IMR-90 (cell line): Measurements from ENCODE around the gene GTF3C1. TPM values are rescaled to one million over a fixed set of nuclear protein-coding genes. Genes with fewer than 3 reads are reported as not detected.

Experiments used
- ATAC-seq: fragments of 200-7000 bp; cut with Tn5 transposase; 2 replicates; pipeline ENCODE4 v1.9.1; 2020; ENCODE audit warnings: low read depth, mild to moderate bottlenecking, moderate library complexity
- BruUV-seq: library from RNA; stranded (reverse); fragments of 400-500 nt; replicated peaks from 2 replicates; lab custom pipeline; 2021; lab: Mats Ljungman, UMichigan
- CTCF ChIA-PET: fragments of 300-600 bp; formaldehyde crosslinking; extraction: SDS; loops from one replicate; lab custom pipeline; 2021; ENCODE audit warnings: antibody characterized with exemption; lab: Yijun Ruan, JAX
- POLR2A ChIA-PET: fragments of 300-600 bp; sonication (Branson Sonifier 250); formaldehyde crosslinking; loops from one replicate; lab custom pipeline; 2022; ENCODE audit warnings: antibody characterized with exemption; ENCODE audit not compliant: unreplicated experiment; lab: Charles Lee
- DNase-seq: peaks from one replicate; pipeline ENCODE4 v3.0.0; 2013
- H2AFZ ChIP-seq: replicated peaks from 2 replicates; pipeline ENCODE3; 2013; ENCODE audit warnings: low read length, mild to moderate bottlenecking; ENCODE audit not compliant: poor library complexity
- H2AK5ac ChIP-seq: 2 replicates; pipeline ENCODE4 v1.6.1; 2013; ENCODE audit warnings: low read depth, low read length, inconsistent platforms
- H2AK9ac ChIP-seq: replicated peaks from 2 replicates; pipeline ENCODE3; 2013; ENCODE audit warnings: mild to moderate bottlenecking, low read depth, low read length, moderate library complexity; ENCODE audit not compliant: poor library complexity
- H2BK120ac ChIP-seq: 2 replicates; pipeline ENCODE4 v1.6.1; 2013; ENCODE audit warnings: low read depth, low read length, inconsistent platforms
- H2BK15ac ChIP-seq: 3 replicates; pipeline ENCODE4 v1.6.1; 2013; ENCODE audit warnings: low read depth, low read length, inconsistent platforms
- H2BK20ac ChIP-seq: 2 replicates; pipeline ENCODE4 v1.6.1; 2013; ENCODE audit warnings: low read depth, mild to moderate bottlenecking, inconsistent platforms, low read length, moderate library complexity
- H2BK5ac ChIP-seq: 2 replicates; pipeline ENCODE4 v1.6.1; 2013; ENCODE audit warnings: mild to moderate bottlenecking, low read depth, low read length, inconsistent platforms; ENCODE audit not compliant: poor library complexity, severe bottlenecking
- H3K14ac ChIP-seq: replicated peaks from 2 replicates; pipeline ENCODE4 v1.6.1; 2013; ENCODE audit warnings: low read depth, low read length, inconsistent platforms
- H3K18ac ChIP-seq: 2 replicates; pipeline ENCODE4 v1.6.1; 2013; ENCODE audit warnings: low read depth, low read length, control low read depth
- H3K23ac ChIP-seq: 2 replicates; pipeline ENCODE4 v1.6.1; 2013; ENCODE audit warnings: low read depth, low read length, inconsistent platforms
- H3K27ac ChIP-seq: 2 replicates; pipeline ENCODE4 v1.5.1; 2013; ENCODE audit warnings: mild to moderate bottlenecking, control low read depth, low read length; ENCODE audit not compliant: insufficient read depth
- H3K27me3 ChIP-seq: 2 replicates; pipeline ENCODE4 v1.6.1; 2013; ENCODE audit warnings: low read length; ENCODE audit not compliant: control insufficient read depth, insufficient read depth
- H3K36me3 ChIP-seq: 2 replicates; pipeline ENCODE4 v1.6.1; 2013; ENCODE audit warnings: low read length, mixed read lengths; ENCODE audit not compliant: control insufficient read depth, insufficient read depth
- H3K4ac ChIP-seq: 2 replicates; pipeline ENCODE4 v1.6.1; 2013; ENCODE audit warnings: low read depth, low read length, inconsistent platforms
- H3K4me1 ChIP-seq: 2 replicates; pipeline ENCODE4 v1.6.1; 2013; ENCODE audit warnings: low read length, mixed read lengths; ENCODE audit not compliant: control insufficient read depth, insufficient read depth
- H3K4me2 ChIP-seq: 2 replicates; pipeline ENCODE4 v1.6.1; 2013; ENCODE audit warnings: low read depth, mild to moderate bottlenecking, control low read depth, low read length, moderate library complexity
- H3K4me3 ChIP-seq: 2 replicates; pipeline ENCODE4 v1.5.1; 2013; ENCODE audit warnings: low read depth, mild to moderate bottlenecking, control low read depth, low read length, moderate library complexity; ENCODE audit not compliant: insufficient read depth
- H3K56ac ChIP-seq: 2 replicates; pipeline ENCODE4 v1.6.1; 2013; ENCODE audit warnings: low read length, inconsistent platforms; ENCODE audit not compliant: insufficient read depth; ENCODE audit errors: extremely low read depth
- H3K79me1 ChIP-seq, 2 experiments: 2 replicates each; pipeline ENCODE4 v1.6.1; 2013; ENCODE audit warnings: low read length in 2 of 2, inconsistent platforms in 1 of 2, low read depth in 1 of 2
- H3K9ac ChIP-seq: 2 replicates; pipeline ENCODE4 v1.6.1; 2013; ENCODE audit warnings: low read depth, low read length, control low read depth
- H3K9me1 ChIP-seq: 2 replicates; pipeline ENCODE4 v1.6.1; 2013; ENCODE audit warnings: low read length, inconsistent platforms; ENCODE audit not compliant: insufficient read depth
- H3K9me3 ChIP-seq: 2 replicates; pipeline ENCODE4 v1.6.1; 2013; ENCODE audit warnings: low read length; ENCODE audit not compliant: control insufficient read depth, insufficient read depth
- H4K20me1 ChIP-seq: 2 replicates; pipeline ENCODE4 v1.6.1; 2013; ENCODE audit warnings: low read length, inconsistent platforms; ENCODE audit not compliant: insufficient read depth
- H4K5ac ChIP-seq: 2 replicates; pipeline ENCODE4 v1.6.1; 2013; ENCODE audit warnings: mild to moderate bottlenecking, low read depth, low read length, control low read depth
- H4K8ac ChIP-seq, 2 experiments: 2 replicates each; pipeline ENCODE4 v1.6.1; 2013; ENCODE audit warnings: low read depth in 2 of 2, low read length in 2 of 2, control low read depth in 1 of 2, inconsistent platforms in 1 of 2
- H4K91ac ChIP-seq: 2 replicates; pipeline ENCODE4 v1.6.1; 2013; ENCODE audit warnings: low read depth, low read length, inconsistent platforms; ENCODE audit not compliant: insufficient read depth
- BHLHE40 ChIP-seq: fragments of 150-350 bp; IDR thresholded peaks from 2 replicates; pipeline ENCODE4 v1.6.1; 2016; ENCODE audit warnings: mild to moderate bottlenecking, low read depth, low read length
- CEBPB ChIP-seq: IDR thresholded peaks from 2 replicates; pipeline ENCODE4 v1.6.1; 2012; ENCODE audit warnings: low read depth, low read length, improper control_type of control experiment
- CHD1 ChIP-seq: IDR thresholded peaks from 2 replicates; pipeline ENCODE4 v1.6.1; 2012; ENCODE audit warnings: low read depth, low read length, improper control_type of control experiment
- FOS ChIP-seq: fragments of 150-350 bp; IDR thresholded peaks from 2 replicates; pipeline ENCODE4 v1.6.1; 2016; ENCODE audit warnings: low read depth, low read length
- MAFK ChIP-seq: IDR thresholded peaks from 2 replicates; pipeline ENCODE4 v1.6.1; 2012; ENCODE audit warnings: low read depth, low read length, improper control_type of control experiment
- MAZ ChIP-seq: IDR thresholded peaks from 2 replicates; pipeline ENCODE4 v1.6.1; 2012; ENCODE audit warnings: low read depth, mild to moderate bottlenecking, low read length, improper control_type of control experiment, moderate library complexity, borderline replicate concordance
- MXI1 ChIP-seq: IDR thresholded peaks from 2 replicates; pipeline ENCODE4 v1.6.1; 2012; ENCODE audit warnings: low read depth, mild to moderate bottlenecking, low read length, moderate library complexity, borderline replicate concordance
- NFE2L2 ChIP-seq: fragments of 150-350 bp; IDR thresholded peaks from 2 replicates; pipeline ENCODE4 v1.6.1; 2016; ENCODE audit warnings: low read depth, mild to moderate bottlenecking, low read length
- POLR2A ChIP-seq: IDR thresholded peaks from 2 replicates; pipeline ENCODE4 v1.6.1; 2012; ENCODE audit warnings: mild to moderate bottlenecking, low read depth, low read length
- RAD21 ChIP-seq: IDR thresholded peaks from 2 replicates; pipeline ENCODE4 v1.6.1; 2012; ENCODE audit warnings: low read length, improper control_type of control experiment
- RCOR1 ChIP-seq: IDR thresholded peaks from 2 replicates; pipeline ENCODE4 v1.6.1; 2012; ENCODE audit warnings: mild to moderate bottlenecking, low read length, improper control_type of control experiment; ENCODE audit not compliant: insufficient replicate concordance
- RFX5 ChIP-seq: IDR thresholded peaks from 2 replicates; pipeline ENCODE4 v1.8.0; 2012; ENCODE audit warnings: low read depth, mild to moderate bottlenecking, low read length, moderate library complexity
- SMC3 ChIP-seq: fragments of 150-350 bp; IDR thresholded peaks from 2 replicates; pipeline ENCODE4 v1.6.1; 2016; ENCODE audit warnings: low read depth, mild to moderate bottlenecking, antibody characterized with exemption, low read length, moderate library complexity
- WGBS, 2 experiments: methylation state at CpG; one replicate each; pipeline versions ENCODE4 v1.1.5 to v1.1.7; 2013; ENCODE audit warnings: missing lambda C conversion rate in 2 of 2; ENCODE audit not compliant: insufficient read length in 1 of 2; ENCODE audit errors: extremely low coverage in 2 of 2; 5-methylcytosine and 5-hydroxymethylcytosine counted together
- dilution Hi-C: fragments of 300-500 bp; cut with HindIII; formaldehyde crosslinking; loops from one replicate; pipeline ENCODE4 v1.14.3; 2018; ENCODE audit warnings: low sequenced_read_pairs; ENCODE audit not compliant: unreplicated experiment
- in situ Hi-C: fragments of 300-500 bp; cut with MboI; formaldehyde crosslinking; loops from 3 replicates; pipeline ENCODE4 v1.14.3; 2019; ENCODE audit warnings: low sequenced_read_pairs, inconsistent platforms, mixed read lengths
- intact Hi-C: fragments of 100-400 bp; cut with micrococcal nuclease; formaldehyde crosslinking; loops from 2 replicates; pipeline ENCODE4 v1.10.0; 2022
- polyA plus RNA-seq, 3 experiments: library from polyadenylated mRNA; depleted of rRNA; stranded (reverse); fragments of >200 nt; gene quantifications; 2 replicates each; pipeline ENCODE4 v1.2.3, GENCODE V29; 2012; ENCODE audit warnings: low replicate concordance in 1 of 3
- total RNA-seq: library from RNA; depleted of rRNA; stranded (reverse); fragments of >200 nt; gene quantifications from 2 replicates; pipeline ENCODE4 v1.2.3, GENCODE V29; 2012
- TF ChIP-seq, protein P1 (sequence below): fragments of 150-350 bp; IDR thresholded peaks from 2 replicates; pipeline ENCODE4 v1.6.1; 2016; ENCODE audit warnings: low read depth, mild to moderate bottlenecking, low read length, moderate library complexity, borderline replicate concordance
- TF ChIP-seq, protein P2 (sequence below): fragments of 150-350 bp; IDR thresholded peaks from 2 replicates; pipeline ENCODE4 v1.6.1; 2017; ENCODE audit warnings: mild to moderate bottlenecking, antibody characterized with exemption, low read length, low read depth
- TF ChIP-seq, protein P3 (sequence below): conservative IDR thresholded peaks from 2 replicates; pipeline ENCODE4 v1.5.1; 2012; ENCODE audit warnings: mild to moderate bottlenecking, low read depth, low read length, improper control_type of control experiment

The GTF3C1 gene
- total and polyA plus RNA-seq, 2 of the 4 experiments (the other 2 are of a cell fraction) = 50.8 to 68.1 TPM

DNA sequence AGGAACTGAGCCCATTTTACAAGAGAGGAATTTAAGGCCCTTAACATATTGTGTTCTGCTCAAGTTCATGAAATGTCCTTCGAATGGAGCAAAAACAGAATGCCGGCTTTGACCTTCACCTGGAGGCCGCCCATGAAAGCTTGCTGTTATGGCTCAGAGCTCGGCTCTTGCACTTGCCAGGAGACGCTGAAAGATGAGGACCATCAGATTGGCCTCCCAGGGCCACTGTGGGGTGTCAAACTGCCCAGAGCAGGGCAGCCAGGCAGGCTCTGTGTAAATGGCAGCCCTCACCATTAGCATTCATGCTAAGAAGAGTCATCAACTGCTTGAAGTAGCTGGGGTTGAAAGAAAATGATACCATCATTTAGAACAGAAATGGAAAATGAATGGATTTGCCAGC is 108.4 kb downstream of the GTF3C1 start:
- H2BK120ac ChIP-seq = no peak overlapping the region
- CTCF ChIA-PET = no interaction called here
- DNase-seq (no peak), ATAC-seq (no peak)
- no peak for TF ChIP-seq CHD1
- TF ChIP-seq RAD21 = no peak
- TF ChIP-seq NFE2L2 = no peak
- TF ChIP-seq, protein P1, sequence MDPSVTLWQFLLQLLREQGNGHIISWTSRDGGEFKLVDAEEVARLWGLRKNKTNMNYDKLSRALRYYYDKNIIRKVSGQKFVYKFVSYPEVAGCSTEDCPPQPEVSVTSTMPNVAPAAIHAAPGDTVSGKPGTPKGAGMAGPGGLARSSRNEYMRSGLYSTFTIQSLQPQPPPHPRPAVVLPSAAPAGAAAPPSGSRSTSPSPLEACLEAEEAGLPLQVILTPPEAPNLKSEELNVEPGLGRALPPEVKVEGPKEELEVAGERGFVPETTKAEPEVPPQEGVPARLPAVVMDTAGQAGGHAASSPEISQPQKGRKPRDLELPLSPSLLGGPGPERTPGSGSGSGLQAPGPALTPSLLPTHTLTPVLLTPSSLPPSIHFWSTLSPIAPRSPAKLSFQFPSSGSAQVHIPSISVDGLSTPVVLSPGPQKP = no peak
- TF ChIP-seq, protein P2, sequence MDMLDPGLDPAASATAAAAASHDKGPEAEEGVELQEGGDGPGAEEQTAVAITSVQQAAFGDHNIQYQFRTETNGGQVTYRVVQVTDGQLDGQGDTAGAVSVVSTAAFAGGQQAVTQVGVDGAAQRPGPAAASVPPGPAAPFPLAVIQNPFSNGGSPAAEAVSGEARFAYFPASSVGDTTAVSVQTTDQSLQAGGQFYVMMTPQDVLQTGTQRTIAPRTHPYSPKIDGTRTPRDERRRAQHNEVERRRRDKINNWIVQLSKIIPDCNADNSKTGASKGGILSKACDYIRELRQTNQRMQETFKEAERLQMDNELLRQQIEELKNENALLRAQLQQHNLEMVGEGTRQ = no peak
- TF ChIP-seq BHLHE40 = no peak
- TF ChIP-seq FOS = no peak
- TF ChIP-seq, protein P3, sequence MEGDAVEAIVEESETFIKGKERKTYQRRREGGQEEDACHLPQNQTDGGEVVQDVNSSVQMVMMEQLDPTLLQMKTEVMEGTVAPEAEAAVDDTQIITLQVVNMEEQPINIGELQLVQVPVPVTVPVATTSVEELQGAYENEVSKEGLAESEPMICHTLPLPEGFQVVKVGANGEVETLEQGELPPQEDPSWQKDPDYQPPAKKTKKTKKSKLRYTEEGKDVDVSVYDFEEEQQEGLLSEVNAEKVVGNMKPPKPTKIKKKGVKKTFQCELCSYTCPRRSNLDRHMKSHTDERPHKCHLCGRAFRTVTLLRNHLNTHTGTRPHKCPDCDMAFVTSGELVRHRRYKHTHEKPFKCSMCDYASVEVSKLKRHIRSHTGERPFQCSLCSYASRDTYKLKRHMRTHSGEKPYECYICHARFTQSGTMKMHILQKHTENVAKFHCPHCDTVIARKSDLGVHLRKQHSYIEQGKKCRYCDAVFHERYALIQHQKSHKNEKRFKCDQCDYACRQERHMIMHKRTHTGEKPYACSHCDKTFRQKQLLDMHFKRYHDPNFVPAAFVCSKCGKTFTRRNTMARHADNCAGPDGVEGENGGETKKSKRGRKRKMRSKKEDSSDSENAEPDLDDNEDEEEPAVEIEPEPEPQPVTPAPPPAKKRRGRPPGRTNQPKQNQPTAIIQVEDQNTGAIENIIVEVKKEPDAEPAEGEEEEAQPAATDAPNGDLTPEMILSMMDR = no peak
- no peak for TF ChIP-seq MAFK
- no peak for TF ChIP-seq MAZ
- TF ChIP-seq CEBPB = no peak
- TF ChIP-seq RCOR1 = no peak
- no peak for TF ChIP-seq MXI1
- TF ChIP-seq RFX5 = no peak
- no peak for TF ChIP-seq SMC3
- TF ChIP-seq POLR2A = no peak
- no peaks in the 10 kb centered on the region; a peak in 1 of 4 replicates for H3K79me1 ChIP-seq
- no peak overlapping the region for H4K8ac ChIP-seq
- WGBS, 2 experiments = 100% methylated on average over 2 of the region's 5 CpGs; no CpG with 5 or more reads in 1 of the 2 experiments
- in situ Hi-C loops (no loop called here), intact Hi-C loops (no loop called here), dilution Hi-C loops (no loop called here)
- H3K27ac ChIP-seq = no peak overlapping the region
- H3K18ac ChIP-seq = no peak overlapping the region
- H3K14ac ChIP-seq = no peak overlapping the region
- no peak overlapping the region for H2BK20ac ChIP-seq
- no peak overlapping the region for H2AK5ac ChIP-seq
- BruUV-seq = no TSS peak
- H2BK5ac ChIP-seq = no peak overlapping the region
- H3K27me3 ChIP-seq = no peaks in the 10 kb centered on the region
- peaks cover 12% of the 10 kb centered on the region for H3K9me1 ChIP-seq
- H3K9me3 ChIP-seq = peaks cover 11% of the 10 kb centered on the region
- H2AK9ac ChIP-seq = no peak overlapping the region
- H2BK15ac ChIP-seq = no peak overlapping the region
- no peak overlapping the region for H3K4ac ChIP-seq
- no peak overlapping the region for H2AFZ ChIP-seq
- H3K4me3 ChIP-seq = no peak overlapping the region
- no peak overlapping the region for H3K4me2 ChIP-seq
- no peak overlapping the region for H3K23ac ChIP-seq
- POLR2A ChIA-PET = no interaction called here
- no peak overlapping the region for H4K91ac ChIP-seq
- H3K4me1 ChIP-seq = no peaks in the 10 kb centered on the region
- H3K36me3 ChIP-seq = peaks cover 2% of the 10 kb centered on the region; the same call in 1 of the 2 replicates
- H4K5ac ChIP-seq = no peak overlapping the region
- H3K9ac ChIP-seq = no peak overlapping the region
- H4K20me1 ChIP-seq = no peaks in the 10 kb centered on the region
- H3K56ac ChIP-seq = no peak overlapping the region
